SK-N-SH (cell line): ENCODE results near the gene RSPH4A.

Experiments used
- CTCF ChIP-seq: fragments of 200-600 bp; sonication (generic); IDR thresholded peaks from 2 replicates; pipeline ENCODE4 v1.6.1; 2017; ENCODE audit warnings: antibody characterized with exemption, mild to moderate bottlenecking, moderate library complexity
- ELF1 ChIP-seq: IDR thresholded peaks from 2 replicates; pipeline ENCODE4 v1.4.0; 2012
- GATA2 ChIP-seq: sonication (generic); formaldehyde crosslinking; IDR thresholded peaks from 2 replicates; pipeline ENCODE4 v1.5.0; 2020; ENCODE audit warnings: mild to moderate bottlenecking, missing genetic modification reagents
- MAX ChIP-seq: IDR thresholded peaks from 2 replicates; pipeline ENCODE4 v1.4.0; 2012; ENCODE audit warnings: low read depth
- NRF1 ChIP-seq: IDR thresholded peaks from 2 replicates; pipeline ENCODE4 v1.6.1; 2012; ENCODE audit warnings: low read depth, mild to moderate bottlenecking, low read length
- RAD21 ChIP-seq: IDR thresholded peaks from 2 replicates; pipeline ENCODE4 v1.6.1; 2012; ENCODE audit warnings: mild to moderate bottlenecking, low read length
- RCOR1 ChIP-seq: fragments of 150-350 bp; IDR thresholded peaks from 2 replicates; pipeline ENCODE4 v1.6.1; 2017; ENCODE audit warnings: antibody characterized with exemption, low read length
- SIN3A ChIP-seq: IDR thresholded peaks from 2 replicates; pipeline ENCODE4 v1.6.1; 2012; ENCODE audit warnings: low read depth, mild to moderate bottlenecking, low read length, moderate library complexity, borderline replicate concordance
- SMC3 ChIP-seq: IDR thresholded peaks from 2 replicates; pipeline ENCODE4 v1.6.1; 2012; ENCODE audit warnings: low read depth, low read length, improper control_type of control experiment
- TCF12 ChIP-seq: IDR thresholded peaks from 2 replicates; pipeline ENCODE4 v1.4.0; 2012
- TEAD4 ChIP-seq: IDR thresholded peaks from 2 replicates; pipeline ENCODE4 v1.4.0; 2012; ENCODE audit warnings: mild to moderate bottlenecking, borderline replicate concordance; ENCODE audit not compliant: insufficient read depth
- USF1 ChIP-seq: IDR thresholded peaks from 2 replicates; pipeline ENCODE4 v1.4.0; 2012; ENCODE audit warnings: low read depth, borderline replicate concordance
- ZBTB33 ChIP-seq: IDR thresholded peaks from 2 replicates; pipeline ENCODE4 v1.4.0; 2012; ENCODE audit warnings: low read depth, borderline replicate concordance

- no peak for TF ChIP-seq CTCF
- no peak for TF ChIP-seq TCF12
- no peak for TF ChIP-seq SIN3A
- TF ChIP-seq GATA2: no peak
- no peak for TF ChIP-seq MAX
- TF ChIP-seq NRF1: no peak
- TF ChIP-seq RCOR1: no peak
- TF ChIP-seq RAD21: no peak
- TF ChIP-seq ZBTB33: no peak
- no peak for TF ChIP-seq USF1
- no peak for TF ChIP-seq SMC3
- TF ChIP-seq ELF1: no peak
- no peak for TF ChIP-seq TEAD4
Measured at GRCh38 chr6:116616737-116617053, 416 bp downstream of the RSPH4A start.
